Natural killer cell treated with Interleukin-12 subunit alpha and Interleukin-12 subunit beta and Interleukin-15 and Interleukin-18, amount 100 ng/mL, for 72 hours (primary cell): ENCODE results near the gene CYP2F1. TPM values are rescaled to one million over a fixed set of nuclear protein-coding genes. Genes with fewer than 3 reads are reported as not detected.
"Not testable (repeated sequence)": the region's sequence is repeated elsewhere in the genome, so short reads cannot be mapped to it uniquely, and the experiment has no call there.

Experiments
- ATAC-seq, 2 donors: fragments of 150-1000 bp; cut with Tn5 transposase in 1 of 2; sonication (Bioruptor Pico), chemical (Tn5 transposase) in 1 of 2; 2 replicates each; pipeline ENCODE4 v1.10.0; 2021
- DNase-seq: peaks from one replicate; pipeline ENCODE4 v3.0.0; 2022; ENCODE audit warnings: low spot score
- H3K27ac Mint-ChIP-seq, 2 donors: 1 replicate in 1 of 2; 2 replicates in 1 of 2; pipeline ENCODE4 v1.8.0; 2022; ENCODE audit warnings: mixed read lengths in 2 of 2, mild to moderate bottlenecking in 1 of 2, moderate library complexity in 1 of 2
- H3K27me3 Mint-ChIP-seq, 2 donors: 1 replicate in 1 of 2; 2 replicates in 1 of 2; pipeline ENCODE4 v1.8.0; 2022; ENCODE audit warnings: mixed read lengths in 2 of 2
- H3K36me3 Mint-ChIP-seq: one replicate; pipeline ENCODE4 v1.8.0; 2022; ENCODE audit warnings: mixed read lengths
- H3K4me1 Mint-ChIP-seq, 2 donors: 1 replicate in 1 of 2; 2 replicates in 1 of 2; pipeline ENCODE4 v1.8.0; 2022; ENCODE audit warnings: low read depth in 2 of 2, mixed read lengths in 2 of 2, mild to moderate bottlenecking in 1 of 2
- H3K4me3 Mint-ChIP-seq: one replicate; pipeline ENCODE4 v1.8.0; 2022; ENCODE audit warnings: mixed read lengths
- H3K9me3 Mint-ChIP-seq: 2 replicates; pipeline ENCODE4 v1.8.0; 2022; ENCODE audit warnings: mixed read lengths
- total RNA-seq, 2 donors: library from RNA; stranded (reverse); gene quantifications; one replicate each; pipeline ENCODE4 v1.2.3, GENCODE V29; 2022

The CYP2F1 gene
- total RNA-seq, 2 donors from 2014 or later: not detected

GRCh38 chr19:41134616-41135015 lies 20.4 kb downstream of the CYP2F1 start:
- no peaks in the 10 kb centered on the region for H3K36me3 Mint-ChIP-seq
- H3K9me3 Mint-ChIP-seq: no peaks in the 10 kb centered on the region
- peaks cover 0 to 18% of the 10 kb centered on the region in 2 donors for H3K4me1 Mint-ChIP-seq
- DNase-seq (no peak), ATAC-seq (no peak)
- peak overlapping the region in 1 of 2 donors; percentile 24 for H3K27ac Mint-ChIP-seq
- peak overlapping the region; percentile 70 for H3K4me3 Mint-ChIP-seq
- no peaks in the 10 kb centered on the region for H3K27me3 Mint-ChIP-seq

DNA sequence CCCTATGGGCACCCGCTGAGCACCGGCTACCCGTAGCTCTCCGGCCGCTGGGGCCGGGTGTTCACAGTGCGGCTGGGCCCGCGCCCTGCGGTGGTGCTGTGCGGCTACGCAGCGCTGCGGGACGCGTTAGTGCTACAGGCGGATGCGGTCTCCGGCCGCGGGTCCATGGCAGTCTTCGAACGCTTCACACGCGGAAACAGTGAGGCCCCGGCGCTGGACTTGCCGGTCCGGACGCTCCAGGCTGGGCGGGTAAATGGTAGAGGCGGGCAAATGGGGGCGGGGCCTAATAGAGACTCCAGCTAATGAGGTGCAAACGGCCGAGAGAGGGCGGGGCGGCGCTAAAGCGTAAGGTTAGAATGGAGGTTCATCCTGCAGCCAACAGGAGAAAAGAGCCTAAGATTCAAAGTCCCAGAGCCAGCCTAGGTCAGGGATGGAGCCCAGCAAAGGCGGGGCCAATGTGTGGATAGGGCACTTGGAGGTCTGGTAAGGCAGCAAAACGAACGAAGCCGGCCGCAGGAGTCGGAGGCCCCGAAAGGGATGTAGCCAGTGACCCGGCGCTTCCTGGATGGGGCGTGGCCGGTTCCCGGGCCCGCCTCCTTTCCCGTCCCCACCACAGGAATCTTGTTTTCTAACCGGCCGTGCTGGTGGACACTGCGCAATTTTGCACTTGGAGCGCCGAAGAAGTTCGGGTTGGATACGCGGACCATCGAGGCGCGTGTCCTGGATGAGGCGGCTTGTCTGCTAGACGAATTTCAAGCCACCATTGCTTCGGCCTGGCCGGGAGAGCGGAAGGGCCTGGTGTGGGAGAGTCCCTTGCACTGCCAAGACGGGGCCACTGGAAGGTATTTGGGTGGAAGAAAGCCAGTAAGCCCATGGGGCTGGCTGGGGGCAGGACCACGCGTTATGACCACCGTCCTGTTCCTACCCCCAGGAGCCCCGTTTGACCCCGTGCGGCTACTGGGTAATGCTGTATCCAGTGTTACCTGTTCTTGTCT lies 21.5 kb downstream of the CYP2F1 start:
- Mint-ChIP-seq H3K4me3 (peak overlapping the region; percentile 70), H3K4me1 (peaks cover 0 to 18% of the 10 kb centered on the region in 2 donors), H3K27ac (peak overlapping the region in 1 of 2 donors; percentile 24)
- not testable (repeated sequence) for H3K36me3 Mint-ChIP-seq, H3K9me3 Mint-ChIP-seq, H3K27me3 Mint-ChIP-seq
- peak; percentile 95 to 97 for ATAC-seq
- peak; percentile 80 for DNase-seq

DNA sequence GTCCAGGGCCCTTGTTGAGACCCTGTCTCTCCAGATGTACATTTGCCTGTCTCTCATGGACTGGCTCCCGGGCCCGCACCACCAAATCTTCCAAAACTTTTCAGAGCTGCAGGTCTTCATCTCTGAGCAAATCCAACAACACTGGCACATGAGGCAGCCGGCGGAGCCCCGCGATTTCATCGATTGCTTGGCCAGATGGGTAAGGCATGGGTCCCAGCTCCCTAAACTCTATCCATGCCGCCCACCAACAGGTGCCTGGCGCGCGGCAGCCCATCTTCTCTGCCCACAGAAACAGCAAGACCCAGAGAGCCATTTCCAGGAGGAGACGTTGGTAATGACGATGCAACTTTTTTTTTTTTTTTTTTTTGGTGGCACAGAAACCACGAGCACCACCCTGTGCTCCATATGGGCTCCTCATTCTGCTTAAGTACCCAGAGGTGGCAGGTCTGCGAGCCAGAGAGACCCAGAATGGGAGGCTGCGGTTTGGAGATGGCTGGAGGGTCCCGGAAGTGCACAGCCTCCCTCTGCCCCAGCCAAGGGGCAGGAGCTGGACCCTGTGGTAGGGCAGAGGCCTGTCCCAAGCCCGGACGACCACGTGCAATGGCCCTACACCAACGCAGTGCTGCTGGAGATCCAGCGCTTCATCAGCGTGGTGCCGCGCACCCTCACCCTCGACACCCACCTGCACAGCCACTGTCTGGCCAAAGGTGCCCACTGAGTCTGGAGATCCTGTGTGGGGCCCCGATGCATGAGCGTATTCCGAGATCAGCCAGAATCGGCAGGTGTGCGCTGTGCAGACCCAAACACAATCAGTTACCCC lies 22.6 kb downstream of the CYP2F1 start:
- Mint-ChIP-seq H3K27me3 (no peaks in the 10 kb centered on the region), H3K36me3 (no peaks in the 10 kb centered on the region), H3K27ac (no peak overlapping the region), H3K9me3 (no peaks in the 10 kb centered on the region), H3K4me3 (peak overlapping the region; percentile 24), H3K4me1 (peaks cover 0 to 18% of the 10 kb centered on the region in 2 donors)
- ATAC-seq: no peak
- no peak for DNase-seq

- DNase-seq (peak; percentile 82), ATAC-seq (peak; percentile 79 to 82)
- H3K27ac Mint-ChIP-seq: no peak overlapping the region
- H3K4me3 Mint-ChIP-seq: no peak overlapping the region
- H3K9me3 Mint-ChIP-seq: no peaks in the 10 kb centered on the region
- H3K4me1 Mint-ChIP-seq: no peaks in the 10 kb centered on the region
- no peaks in the 10 kb centered on the region for H3K36me3 Mint-ChIP-seq
- peaks cover 0 to 5% of the 10 kb centered on the region in 2 donors for H3K27me3 Mint-ChIP-seq
Observed at GRCh38 chr19:41144403-41144802, 30.2 kb downstream of the CYP2F1 start.

DNA sequence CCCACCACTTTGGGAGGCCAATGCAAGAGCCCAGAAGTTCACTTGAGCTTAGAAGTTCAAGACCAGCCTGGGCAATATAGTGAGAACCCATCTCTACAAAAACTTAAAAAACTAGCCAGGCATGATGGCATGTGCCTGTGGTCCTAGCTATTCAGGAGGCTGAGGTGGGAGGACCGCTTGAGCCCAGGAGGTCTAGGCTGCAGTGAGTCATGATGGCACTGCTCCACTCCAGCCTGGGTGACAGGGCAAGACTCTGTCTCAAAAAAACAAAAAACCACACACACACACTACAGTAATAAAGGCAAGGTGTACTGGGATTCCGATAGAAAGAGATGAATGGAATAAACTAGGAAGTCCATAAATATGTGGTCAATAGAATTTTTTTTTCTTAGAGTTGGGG lies 35.6 kb downstream of the CYP2F1 start:
- no peak for DNase-seq
- no peaks in the 10 kb centered on the region for H3K36me3 Mint-ChIP-seq
- no peaks in the 10 kb centered on the region for H3K9me3 Mint-ChIP-seq
- peaks cover 0 to 5% of the 10 kb centered on the region in 2 donors for H3K27me3 Mint-ChIP-seq
- ATAC-seq: no peak
- H3K27ac Mint-ChIP-seq: no peak overlapping the region
- no peak overlapping the region for H3K4me3 Mint-ChIP-seq
- H3K4me1 Mint-ChIP-seq: no peaks in the 10 kb centered on the region

DNA sequence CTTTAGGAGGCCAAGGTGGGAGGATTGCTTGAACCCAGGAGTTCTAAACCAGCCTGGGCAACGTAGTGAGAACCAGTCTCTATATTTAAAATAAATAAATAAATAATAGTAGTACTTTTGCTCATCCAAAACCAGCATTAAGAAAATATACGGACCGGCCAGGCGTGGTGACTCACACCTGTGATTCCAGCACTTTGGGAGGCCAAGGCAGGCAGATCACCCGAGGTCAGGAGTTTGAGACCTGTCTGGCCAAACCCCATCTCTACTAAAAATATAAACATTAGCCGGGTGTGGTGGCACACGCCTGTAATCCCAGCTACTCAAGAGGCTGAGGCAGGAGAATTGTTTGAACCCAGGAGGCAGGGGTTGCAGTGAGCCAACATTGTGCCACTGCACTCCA lies 36.8 kb downstream of the CYP2F1 start:
- H3K27me3 Mint-ChIP-seq: not testable (repeated sequence)

GRCh38 chr19:41154060-41154459 lies 39.8 kb downstream of the CYP2F1 start:
- Mint-ChIP-seq H3K27me3 (no peaks in the 10 kb centered on the region), H3K27ac (no peak overlapping the region), H3K36me3 (no peaks in the 10 kb centered on the region), H3K4me3 (no peak overlapping the region), H3K4me1 (no peaks in the 10 kb centered on the region), H3K9me3 (no peaks in the 10 kb centered on the region)
- DNase-seq (no peak), ATAC-seq (no peak)

More for the DNA sequence above, 36.8 kb downstream of the CYP2F1 start:
- H3K27ac Mint-ChIP-seq, H3K36me3 Mint-ChIP-seq, H3K4me1 Mint-ChIP-seq, DNase-seq, H3K4me3 Mint-ChIP-seq, H3K9me3 Mint-ChIP-seq, ATAC-seq: not testable (repeated sequence)

DNA sequence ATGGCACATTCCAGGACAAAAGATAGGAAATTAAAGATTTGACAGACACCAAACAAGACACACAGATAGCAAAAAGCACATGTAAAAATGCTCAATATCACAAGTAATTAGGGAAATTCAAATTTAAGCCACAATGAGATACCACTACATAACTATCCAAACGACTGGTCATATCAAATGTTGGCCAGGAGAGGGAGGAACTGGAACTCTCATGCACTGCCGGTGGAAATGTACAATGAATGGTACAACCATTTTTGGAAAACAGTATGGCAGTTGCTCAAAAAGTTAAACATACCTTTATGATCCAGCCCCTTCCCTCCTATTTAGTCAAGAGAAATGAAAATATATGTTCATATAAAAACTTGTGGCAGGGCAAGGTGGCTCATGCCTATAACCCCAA lies 42.0 kb downstream of the CYP2F1 start:
- no peak overlapping the region for H3K4me3 Mint-ChIP-seq
- no peaks in the 10 kb centered on the region for H3K4me1 Mint-ChIP-seq
- no peaks in the 10 kb centered on the region for H3K9me3 Mint-ChIP-seq
- H3K36me3 Mint-ChIP-seq: no peaks in the 10 kb centered on the region
- ATAC-seq: no peak
- H3K27me3 Mint-ChIP-seq: no peaks in the 10 kb centered on the region
- H3K27ac Mint-ChIP-seq: no peak overlapping the region
- DNase-seq: no peak

- no peaks in the 10 kb centered on the region for H3K4me1 Mint-ChIP-seq
- ATAC-seq (peak in 1 of 2 donors; percentile 54), DNase-seq (no peak)
- H3K4me3 Mint-ChIP-seq: no peak overlapping the region
- H3K9me3 Mint-ChIP-seq: no peaks in the 10 kb centered on the region
- no peaks in the 10 kb centered on the region for H3K36me3 Mint-ChIP-seq
- H3K27me3 Mint-ChIP-seq: no peaks in the 10 kb centered on the region
- no peak overlapping the region for H3K27ac Mint-ChIP-seq
Observed at GRCh38 chr19:41159881-41160280, 45.6 kb downstream of the CYP2F1 start.

DNA sequence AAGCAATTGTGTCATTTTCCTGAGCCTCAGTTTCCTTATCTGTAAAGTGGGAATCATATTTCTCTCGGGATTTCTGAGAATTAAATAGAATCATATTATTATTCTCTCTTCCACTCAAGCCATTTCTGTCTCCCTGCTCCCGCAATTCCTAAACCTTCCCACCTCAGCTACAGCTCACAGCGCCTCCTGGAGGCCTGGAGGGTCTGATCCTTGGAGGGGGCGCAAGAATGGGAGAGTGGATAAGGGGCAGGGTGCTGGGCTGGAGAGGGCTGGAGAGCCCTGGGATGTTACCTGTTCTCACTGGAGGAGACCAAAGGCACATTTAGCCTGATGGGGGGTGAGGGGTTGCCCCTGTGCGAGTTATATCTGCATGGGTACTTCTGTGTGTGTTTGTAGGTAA lies 47.7 kb downstream of the CYP2F1 start:
- Mint-ChIP-seq H3K4me1 (no peaks in the 10 kb centered on the region), H3K36me3 (no peaks in the 10 kb centered on the region)

GRCh38 chr19:41166944-41167804 lies 52.9 kb downstream of the CYP2F1 start:
- ATAC-seq: no peak
- Mint-ChIP-seq H3K4me1 (no peaks in the 10 kb centered on the region), H3K27me3 (peaks cover 2 to 6% of the 10 kb centered on the region in 2 donors), H3K9me3 (no peaks in the 10 kb centered on the region), H3K27ac (no peak overlapping the region), H3K4me3 (no peak overlapping the region), H3K36me3 (no peaks in the 10 kb centered on the region)
- DNase-seq: no peak

More for the DNA sequence above, 47.7 kb downstream of the CYP2F1 start:
- H3K9me3 Mint-ChIP-seq: no peaks in the 10 kb centered on the region
- no peaks in the 10 kb centered on the region for H3K27me3 Mint-ChIP-seq
- ATAC-seq: no peak
- no peak overlapping the region for H3K27ac Mint-ChIP-seq
- no peak for DNase-seq
- no peak overlapping the region for H3K4me3 Mint-ChIP-seq

DNA sequence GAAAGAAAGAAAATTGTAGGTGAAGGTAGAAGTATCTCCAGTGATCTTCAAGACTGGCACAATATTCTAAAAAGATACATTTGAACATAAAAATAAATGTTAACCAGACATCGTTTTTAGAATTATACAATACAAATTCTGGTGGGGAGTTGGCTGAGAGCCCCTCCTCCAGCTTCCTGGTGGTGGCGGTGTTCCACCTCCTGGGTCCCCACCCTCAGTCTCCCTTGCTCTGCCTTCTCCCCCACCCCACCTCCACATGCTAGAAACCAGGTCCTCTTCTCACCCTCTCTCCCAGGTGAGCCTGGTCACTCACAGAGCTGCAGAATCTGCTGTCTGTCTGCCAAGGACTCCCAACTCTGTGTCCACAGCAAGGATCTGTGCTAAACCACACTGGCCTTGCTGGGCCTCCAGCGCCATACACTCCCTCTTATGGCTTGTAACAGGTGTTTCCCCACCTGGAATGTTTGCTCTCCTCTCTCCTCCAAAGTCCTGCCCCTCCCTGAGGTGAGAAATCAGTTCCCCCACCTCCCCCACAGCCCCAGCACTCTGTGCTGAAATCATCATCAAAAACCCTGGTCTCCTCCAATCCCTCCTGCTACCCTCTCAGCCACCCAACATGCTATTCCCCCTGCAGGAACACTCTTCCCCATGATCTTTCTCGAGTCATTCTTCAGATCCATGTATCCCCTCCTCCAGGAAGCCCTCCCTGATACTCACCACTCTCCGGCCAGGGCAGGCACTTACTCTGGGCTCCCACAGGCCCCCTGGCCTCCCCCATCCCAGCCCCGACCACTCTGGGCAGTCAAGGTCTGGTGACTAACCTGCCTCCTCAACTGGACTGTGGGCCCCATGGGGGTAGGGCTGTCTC lies 58.3 kb downstream of the CYP2F1 start:
- H3K36me3 Mint-ChIP-seq: no peaks in the 10 kb centered on the region
- no peak overlapping the region for H3K4me3 Mint-ChIP-seq
- H3K27ac Mint-ChIP-seq: no peak overlapping the region
- H3K4me1 Mint-ChIP-seq: peaks cover 0 to 6% of the 10 kb centered on the region in 2 donors
- DNase-seq: no peak
- no peak for ATAC-seq
- peaks cover 6 to 13% of the 10 kb centered on the region in 2 donors for H3K27me3 Mint-ChIP-seq
- no peaks in the 10 kb centered on the region for H3K9me3 Mint-ChIP-seq
